Neuronal stem cell (in vitro differentiated cells): ENCODE data around the gene SH3YL1.

ENCODE experiments used
- DNase-seq: peaks from one replicate; pipeline ENCODE4 v3.0.0-alpha.2; 2013; ENCODE audit warnings: low spot score
- H2AFZ ChIP-seq: one replicate; pipeline ENCODE4 v1.6.1; 2013; ENCODE audit warnings: mild to moderate bottlenecking, low read length, inconsistent platforms
- H2AK5ac ChIP-seq: 2 replicates; pipeline ENCODE4 v1.6.1; 2013; ENCODE audit warnings: low read depth, mild to moderate bottlenecking, inconsistent platforms, low read length, moderate library complexity, mixed read lengths
- H2BK120ac ChIP-seq: 2 replicates; pipeline ENCODE4 v1.6.1; 2013; ENCODE audit warnings: low read depth, mild to moderate bottlenecking, inconsistent platforms, low read length, moderate library complexity, mixed read lengths
- H2BK12ac ChIP-seq: one replicate; pipeline ENCODE4 v1.6.1; 2013; ENCODE audit warnings: low read length, inconsistent platforms
- H2BK15ac ChIP-seq: 2 replicates; pipeline ENCODE4 v1.6.1; 2013; ENCODE audit warnings: mild to moderate bottlenecking, low read length, inconsistent platforms, mixed read lengths
- H2BK5ac ChIP-seq: one replicate; pipeline ENCODE4 v1.6.1; 2013; ENCODE audit warnings: inconsistent platforms, mild to moderate bottlenecking, low read length, moderate library complexity
- H3K14ac ChIP-seq: one replicate; pipeline ENCODE4 v1.6.1; 2013; ENCODE audit warnings: low read length, inconsistent platforms
- H3K18ac ChIP-seq: 2 replicates; pipeline ENCODE4 v1.6.1; 2013; ENCODE audit warnings: low read length, inconsistent platforms
- H3K23ac ChIP-seq: 2 replicates; pipeline ENCODE4 v1.6.1; 2013; ENCODE audit warnings: low read depth, mild to moderate bottlenecking, mixed read lengths, low read length, inconsistent platforms; ENCODE audit not compliant: poor library complexity
- H3K27ac ChIP-seq: replicated peaks from 3 replicates; pipeline ENCODE4 v1.5.1; 2013; ENCODE audit warnings: low read length, inconsistent platforms
- H3K27me3 ChIP-seq, 3 experiments: 2 replicates each; pipeline ENCODE4 v1.6.1; 2013; ENCODE audit warnings: low read length in 3 of 3, mild to moderate bottlenecking in 2 of 3, inconsistent platforms in 1 of 3, low read depth in 1 of 3, mixed read lengths in 1 of 3, moderate library complexity in 1 of 3; ENCODE audit not compliant: control insufficient read depth in 3 of 3, insufficient read depth in 3 of 3
- H3K36me3 ChIP-seq, 2 donors: replicated peaks in 1 of 2; 2 replicates each; pipeline ENCODE4 v1.6.1; 2013; ENCODE audit warnings: low read length in 2 of 2; ENCODE audit not compliant: control insufficient read depth in 2 of 2, insufficient read depth in 2 of 2
- H3K4ac ChIP-seq: 2 replicates; pipeline ENCODE4 v1.6.1; 2013; ENCODE audit warnings: inconsistent platforms, mild to moderate bottlenecking, low read length, moderate library complexity
- H3K4me1 ChIP-seq, 2 donors: 1 replicate in 1 of 2; 2 replicates in 1 of 2; pipeline ENCODE4 v1.6.1; 2013; ENCODE audit warnings: low read length in 2 of 2, low read depth in 1 of 2; ENCODE audit not compliant: control insufficient read depth in 2 of 2, insufficient read depth in 1 of 2
- H3K4me2 ChIP-seq: one replicate; pipeline ENCODE4 v1.6.1; 2013; ENCODE audit warnings: mild to moderate bottlenecking, low read length, inconsistent platforms; ENCODE audit not compliant: insufficient read depth, poor library complexity, severe bottlenecking
- H3K4me3 ChIP-seq, 2 donors: 2 replicates each; pipeline ENCODE4 v1.5.1; 2013; ENCODE audit warnings: low read length in 2 of 2, mild to moderate bottlenecking in 2 of 2, inconsistent platforms in 1 of 2, moderate library complexity in 1 of 2
- H3K79me1 ChIP-seq: one replicate; pipeline ENCODE4 v1.6.1; 2013; ENCODE audit warnings: low read depth, mild to moderate bottlenecking, inconsistent platforms, low read length, moderate library complexity
- H3K9ac ChIP-seq: one replicate; pipeline ENCODE4 v1.6.1; 2013; ENCODE audit warnings: mild to moderate bottlenecking, low read depth, low read length, inconsistent platforms; ENCODE audit not compliant: poor library complexity
- H3K9me3 ChIP-seq, 2 donors: replicated peaks in 1 of 2; 2 replicates each; pipeline versions ENCODE3 to v1.6.1; 2013; ENCODE audit warnings: low read length in 2 of 2, mild to moderate bottlenecking in 2 of 2, inconsistent platforms in 1 of 2, low read depth in 1 of 2, mixed read lengths in 1 of 2, moderate library complexity in 1 of 2; ENCODE audit not compliant: control insufficient read depth in 2 of 2, insufficient read depth in 1 of 2
- H4K8ac ChIP-seq: one replicate; pipeline ENCODE4 v1.6.1; 2013; ENCODE audit warnings: low read depth, mild to moderate bottlenecking, inconsistent platforms, low read length, moderate library complexity
- H4K91ac ChIP-seq: one replicate; pipeline ENCODE4 v1.6.1; 2013; ENCODE audit warnings: low read length, low read depth, mild to moderate bottlenecking, inconsistent platforms; ENCODE audit not compliant: poor library complexity
- WGBS, 2 donors: extraction: QIAGEN DNeasy Blood & Tissue Kit; methylation state at CpG; one replicate each; pipeline ENCODE4 v1.1.7; 2013; ENCODE audit warnings: missing lambda C conversion rate in 2 of 2, mixed read lengths in 1 of 2; ENCODE audit not compliant: insufficient read length in 2 of 2, insufficient replicate concordance in 1 of 2; ENCODE audit errors: extremely low coverage in 2 of 2; 5-methylcytosine and 5-hydroxymethylcytosine counted together

Gene SH3YL1

GRCh38 chr2:258933-259332 lies 4.9 kb downstream of the SH3YL1 start:
- no peaks in the 10 kb centered on the region for H3K79me1 ChIP-seq
- H4K91ac ChIP-seq, result no peak overlapping the region

GRCh38 chr2:257842-258241 lies 6.0 kb downstream of the SH3YL1 start:
- Histone ChIP-seq H3K9me3 (peaks cover 8 to 52% of the 10 kb centered on the region in 2 donors), H2AFZ (no peak overlapping the region), H4K8ac (no peak overlapping the region), H3K14ac (no peak overlapping the region), H3K18ac (no peak overlapping the region), H3K27me3 (peaks cover 0 to under 1% (median 0%) of the 10 kb centered on the region in 3 experiments), H3K4me3 (no peak overlapping the region), H3K23ac (no peak overlapping the region), H2BK5ac (no peak overlapping the region), H3K4me1 (no peaks in the 10 kb centered on the region), H3K9ac (no peak overlapping the region), H3K4ac (no peak overlapping the region), H3K36me3 (peaks cover 0 to 42% of the 10 kb centered on the region in 2 donors), H3K27ac (no peak overlapping the region), H2BK15ac (no peak overlapping the region), H2BK12ac (no peak overlapping the region), H3K4me2 (no peak overlapping the region), H3K79me1 (no peaks in the 10 kb centered on the region), H4K91ac (no peak overlapping the region), H2AK5ac (no peak overlapping the region), H2BK120ac (no peak overlapping the region)
- DNase-seq, result no peak
- WGBS, 2 donors, result no CpG with 5 or more reads among the region's 2 CpGs

More at GRCh38 chr2:258933-259332, 4.9 kb downstream of the SH3YL1 start:
- H3K36me3 ChIP-seq, result peaks cover 0 to 47% of the 10 kb centered on the region in 2 donors
- no peak overlapping the region for H3K4ac ChIP-seq
- H2BK5ac ChIP-seq, result no peak overlapping the region
- H3K4me2 ChIP-seq, result no peak overlapping the region
- no peak overlapping the region for H3K18ac ChIP-seq
- no peak overlapping the region for H2BK12ac ChIP-seq
- no peak overlapping the region for H2AK5ac ChIP-seq
- peaks cover 16 to 61% of the 10 kb centered on the region in 2 donors for H3K9me3 ChIP-seq
- H3K4me3 ChIP-seq, result no peak overlapping the region
- peaks cover 0 to 11% (median 10%) of the 10 kb centered on the region in 3 experiments for H3K27me3 ChIP-seq
- WGBS, 2 donors, result no CpG with 5 or more reads among the region's 3 CpGs
- H3K23ac ChIP-seq, result no peak overlapping the region
- no peak overlapping the region for H2BK120ac ChIP-seq
- H4K8ac ChIP-seq, result no peak overlapping the region
- peaks cover 0 to 2% of the 10 kb centered on the region in 2 donors for H3K4me1 ChIP-seq
- no peak overlapping the region for H3K27ac ChIP-seq
- no peak for DNase-seq
- no peak overlapping the region for H2BK15ac ChIP-seq
- no peak overlapping the region for H3K9ac ChIP-seq
- H2AFZ ChIP-seq, result no peak overlapping the region
- no peak overlapping the region for H3K14ac ChIP-seq

- Histone ChIP-seq H3K27me3 (no peaks in the 10 kb centered on the region), H3K36me3 (peaks cover 0 to 41% of the 10 kb centered on the region in 2 donors), H4K91ac (no peak overlapping the region), H2BK15ac (no peak overlapping the region), H3K9ac (no peak overlapping the region), H3K4ac (no peak overlapping the region), H3K4me3 (no peak overlapping the region), H3K23ac (no peak overlapping the region), H4K8ac (no peak overlapping the region), H3K4me2 (no peak overlapping the region), H3K27ac (no peak overlapping the region), H3K4me1 (no peaks in the 10 kb centered on the region), H2BK120ac (no peak overlapping the region), H3K79me1 (no peaks in the 10 kb centered on the region), H3K14ac (no peak overlapping the region), H2AK5ac (no peak overlapping the region), H2BK5ac (no peak overlapping the region), H2BK12ac (no peak overlapping the region), H2AFZ (no peak overlapping the region), H3K9me3 (peaks cover 8 to 48% of the 10 kb centered on the region in 2 donors), H3K18ac (no peak overlapping the region)
- DNase-seq, result no peak
- WGBS, 2 donors, result no CpG with 5 or more reads among the region's 3 CpGs
Observed at GRCh38 chr2:257429-257828, 6.4 kb downstream of the SH3YL1 start.

- Histone ChIP-seq H3K27me3 (no peaks in the 10 kb centered on the region), H3K4me1 (no peaks in the 10 kb centered on the region), H3K9me3 (peaks cover 6 to 41% of the 10 kb centered on the region in 2 donors), H3K4me2 (no peak overlapping the region), H3K27ac (no peak overlapping the region), H3K4me3 (no peak overlapping the region), H2BK15ac (no peak overlapping the region), H2BK5ac (no peak overlapping the region), H3K14ac (no peak overlapping the region), H2BK120ac (no peak overlapping the region), H2AFZ (no peak overlapping the region), H3K23ac (no peak overlapping the region), H2AK5ac (no peak overlapping the region), H2BK12ac (no peak overlapping the region), H3K36me3 (peaks cover 0 to 41% of the 10 kb centered on the region in 2 donors), H3K79me1 (no peaks in the 10 kb centered on the region), H3K9ac (no peak overlapping the region), H3K4ac (no peak overlapping the region), H3K18ac (no peak overlapping the region), H4K91ac (no peak overlapping the region), H4K8ac (no peak overlapping the region)
- no CpG with 5 or more reads among the region's 3 CpGs for WGBS, 2 donors
- DNase-seq, result no peak
Observed at GRCh38 chr2:256094-256493, 7.7 kb downstream of the SH3YL1 start.
